Endodermal cell (in vitro differentiated cells): ENCODE results near the gene KLHL25. TPM values are rescaled to one million over a fixed set of nuclear protein-coding genes. Genes with fewer than 3 reads are reported as not detected.
A peak's percentile ranks its signal among the peaks of the same experiment; 100 is the strongest.

Experiments used
- DNase-seq: peaks from one replicate; pipeline ENCODE4 v3.0.0-alpha.2; 2017
- H3K27ac ChIP-seq: 2 replicates; pipeline ENCODE4 v1.5.1; 2013; ENCODE audit warnings: mild to moderate bottlenecking, low read depth, low read length, moderate library complexity
- H3K27me3 ChIP-seq: 2 replicates; pipeline ENCODE4 v1.6.1; 2013; ENCODE audit warnings: mild to moderate bottlenecking, low read length, moderate library complexity; ENCODE audit not compliant: insufficient read depth, control insufficient read depth, poor library complexity, severe bottlenecking
- H3K36me3 ChIP-seq: 2 replicates; pipeline ENCODE4 v1.7.0; 2013; ENCODE audit warnings: mild to moderate bottlenecking, low read length, moderate library complexity; ENCODE audit not compliant: control insufficient read depth, insufficient read depth
- H3K4me1 ChIP-seq: one replicate; pipeline ENCODE4 v1.7.0; 2013; ENCODE audit warnings: low read length; ENCODE audit not compliant: control insufficient read depth, insufficient read depth
- H3K4me3 ChIP-seq: 2 replicates; pipeline ENCODE4 v1.5.1; 2013; ENCODE audit warnings: mild to moderate bottlenecking, low read length, moderate library complexity
- H3K9ac ChIP-seq: 2 replicates; pipeline ENCODE4 v1.6.1; 2013; ENCODE audit warnings: mild to moderate bottlenecking, low read length, moderate library complexity; ENCODE audit not compliant: poor library complexity, severe bottlenecking; ENCODE audit errors: extremely low read depth
- H3K9me3 ChIP-seq: 2 replicates; pipeline ENCODE4 v1.6.1; 2013; ENCODE audit warnings: mild to moderate bottlenecking, low read length, moderate library complexity; ENCODE audit not compliant: control insufficient read depth
- H3K27ac Mint-ChIP-seq: 2 replicates; pipeline ENCODE4 v1.8.0; 2020; ENCODE audit warnings: mixed read lengths
- H3K27me3 Mint-ChIP-seq: 2 replicates; pipeline ENCODE4 v1.8.0; 2021; ENCODE audit warnings: mild to moderate bottlenecking, mixed read lengths; ENCODE audit not compliant: insufficient read depth
- H3K36me3 Mint-ChIP-seq: 2 replicates; pipeline ENCODE4 v1.8.0; 2020; ENCODE audit warnings: low read depth, mixed read lengths
- H3K4me1 Mint-ChIP-seq: 2 replicates; pipeline ENCODE4 v1.8.0; 2020; ENCODE audit warnings: mixed read lengths
- H3K4me3 Mint-ChIP-seq: 2 replicates; pipeline ENCODE4 v1.8.0; 2020; ENCODE audit warnings: mild to moderate bottlenecking, moderate library complexity, mixed read lengths
- H3K9me3 Mint-ChIP-seq: 2 replicates; pipeline ENCODE4 v1.8.0; 2020; ENCODE audit warnings: mild to moderate bottlenecking, mixed read lengths
- WGBS, 2 experiments: methylation state at CpG; one replicate each; pipeline versions ENCODE4 v1.1.5 to v1.1.7; 2013; ENCODE audit warnings: missing lambda C conversion rate in 2 of 2, mixed read lengths in 1 of 2; ENCODE audit not compliant: insufficient coverage in 1 of 2, insufficient read length in 1 of 2; 5-methylcytosine and 5-hydroxymethylcytosine counted together
- total RNA-seq, 2 donors: library from RNA; stranded (reverse); fragmentation: NEBNext Ultra II Directional in 1 of 2; extraction: Animal tissue kit (Norgen Biotek cat#: 25700) in 1 of 2; gene quantifications; 2 replicates in 1 of 2; 3 replicates in 1 of 2; pipeline ENCODE4 v1.2.1, GENCODE V29; 2021
- TF ChIP-seq, protein P1 (sequence below): fragments of 200-600 bp; sonication (generic); conservative IDR thresholded peaks from 2 replicates; pipeline ENCODE4 v1.5.0; 2021; ENCODE audit warnings: antibody characterized with exemption, mild to moderate bottlenecking

KLHL25 gene
- total RNA-seq, 2 donors from 2014 or later: 13.3 TPM

DNA sequence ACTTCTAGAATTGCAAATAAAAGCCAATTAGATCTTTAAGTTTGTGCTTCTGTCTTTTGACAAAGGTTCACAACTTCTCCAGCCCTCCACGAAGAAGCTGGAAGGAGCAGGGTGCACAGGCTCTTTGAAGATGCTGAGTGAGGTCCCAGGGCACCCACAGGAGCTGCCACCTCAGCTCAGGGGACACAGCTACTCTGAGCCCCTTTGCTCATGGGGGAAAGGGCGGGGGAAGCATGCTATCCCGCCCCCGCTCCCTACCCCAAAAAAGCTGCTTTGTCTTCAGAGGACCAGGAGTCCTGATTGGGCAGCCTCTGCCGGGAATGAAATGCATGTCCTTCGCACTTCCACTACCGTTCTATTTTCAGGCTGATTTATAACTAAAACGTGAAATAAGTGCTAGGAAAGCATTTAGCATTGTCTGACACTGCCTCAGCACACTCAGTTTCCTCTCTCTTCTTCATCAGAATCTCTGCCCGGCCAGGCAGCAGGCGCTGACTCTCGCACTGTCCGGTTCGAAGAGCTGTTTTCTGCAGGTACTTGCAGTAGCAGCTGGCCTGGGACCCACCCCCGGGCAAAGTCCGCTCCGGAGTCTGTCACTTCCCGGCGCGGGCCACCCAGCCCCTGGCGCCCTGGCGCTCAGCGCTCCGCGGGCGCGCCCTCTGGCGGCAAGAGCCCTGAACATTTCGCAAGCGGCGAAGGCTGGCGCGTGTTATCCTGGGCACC is 45.5 kb upstream of the KLHL25 start:
- Mint-ChIP-seq H3K4me1 (peaks cover 29% of the 10 kb centered on the region), H3K27ac (no peak overlapping the region), H3K27me3 (peaks cover 6% of the 10 kb centered on the region), H3K9me3 (no peaks in the 10 kb centered on the region), H3K36me3 (no peaks in the 10 kb centered on the region), H3K4me3 (peak overlapping the region; percentile 49)
- Histone ChIP-seq H3K27me3 (no peaks in the 10 kb centered on the region), H3K9ac (no peak overlapping the region), H3K4me3 (peak overlapping the region; percentile 69), H3K36me3 (no peaks in the 10 kb centered on the region), H3K27ac (no peak overlapping the region), H3K4me1 (peaks cover 14% of the 10 kb centered on the region), H3K9me3 (no peaks in the 10 kb centered on the region)
- WGBS, 2 experiments: 12 to 14% methylated on average over 19 to 32 of the region's 32 CpGs
- DNase-seq: peak; percentile 97
- TF ChIP-seq, protein P1, sequence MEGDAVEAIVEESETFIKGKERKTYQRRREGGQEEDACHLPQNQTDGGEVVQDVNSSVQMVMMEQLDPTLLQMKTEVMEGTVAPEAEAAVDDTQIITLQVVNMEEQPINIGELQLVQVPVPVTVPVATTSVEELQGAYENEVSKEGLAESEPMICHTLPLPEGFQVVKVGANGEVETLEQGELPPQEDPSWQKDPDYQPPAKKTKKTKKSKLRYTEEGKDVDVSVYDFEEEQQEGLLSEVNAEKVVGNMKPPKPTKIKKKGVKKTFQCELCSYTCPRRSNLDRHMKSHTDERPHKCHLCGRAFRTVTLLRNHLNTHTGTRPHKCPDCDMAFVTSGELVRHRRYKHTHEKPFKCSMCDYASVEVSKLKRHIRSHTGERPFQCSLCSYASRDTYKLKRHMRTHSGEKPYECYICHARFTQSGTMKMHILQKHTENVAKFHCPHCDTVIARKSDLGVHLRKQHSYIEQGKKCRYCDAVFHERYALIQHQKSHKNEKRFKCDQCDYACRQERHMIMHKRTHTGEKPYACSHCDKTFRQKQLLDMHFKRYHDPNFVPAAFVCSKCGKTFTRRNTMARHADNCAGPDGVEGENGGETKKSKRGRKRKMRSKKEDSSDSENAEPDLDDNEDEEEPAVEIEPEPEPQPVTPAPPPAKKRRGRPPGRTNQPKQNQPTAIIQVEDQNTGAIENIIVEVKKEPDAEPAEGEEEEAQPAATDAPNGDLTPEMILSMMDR: peak; percentile 96

DNA sequence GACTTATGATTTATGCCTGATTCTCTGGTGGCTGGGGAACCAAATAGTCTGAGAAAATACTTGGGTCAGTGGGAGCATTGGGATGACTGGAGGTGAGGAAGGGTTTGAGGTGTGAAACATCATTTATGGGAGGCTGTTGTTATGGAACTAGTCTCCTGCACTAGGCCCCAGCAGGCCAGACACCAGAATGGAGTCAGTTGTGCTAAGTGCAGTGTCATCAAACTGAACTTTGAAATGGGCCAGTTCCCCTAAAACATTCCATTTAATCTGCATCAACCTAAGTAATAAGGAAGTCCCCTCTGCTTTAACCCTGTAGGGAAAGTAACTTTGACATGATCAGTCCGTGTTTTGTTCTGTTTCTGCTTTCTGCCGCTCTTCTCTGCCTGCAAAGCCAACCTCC is 44.9 kb upstream of the KLHL25 start:
- no peak overlapping the region for H3K4me3 Mint-ChIP-seq
- WGBS, 2 experiments: 93% methylated on average over 2 of the region's 2 CpGs; no CpG with 5 or more reads in 1 of the 2 experiments

DNA sequence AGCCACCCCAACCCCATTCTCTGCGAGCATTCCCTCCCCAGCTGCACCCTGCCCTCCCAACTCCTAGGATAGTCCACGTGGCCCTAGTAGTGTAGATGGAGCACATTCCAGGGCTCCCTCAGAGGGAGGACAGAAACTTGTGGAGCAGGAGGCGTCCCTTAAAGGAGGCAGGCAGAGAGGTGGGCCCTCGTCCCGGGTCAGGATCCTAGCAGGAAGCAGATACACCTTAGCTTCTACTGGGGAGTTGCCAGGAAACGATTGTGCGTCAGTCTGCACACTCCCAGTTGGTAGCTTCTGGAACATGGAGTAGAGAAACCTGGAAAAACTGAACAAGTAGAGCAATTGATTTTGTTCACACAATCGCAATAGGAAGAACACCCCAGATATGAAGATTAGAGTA is 43.9 kb upstream of the KLHL25 start:
- H3K9me3 Mint-ChIP-seq: no peaks in the 10 kb centered on the region
- H3K36me3 Mint-ChIP-seq: no peaks in the 10 kb centered on the region
- no peak overlapping the region for H3K4me3 Mint-ChIP-seq
- no peaks in the 10 kb centered on the region for H3K27me3 ChIP-seq
- no peaks in the 10 kb centered on the region for H3K9me3 ChIP-seq
- peaks cover 26% of the 10 kb centered on the region for H3K4me1 Mint-ChIP-seq
- WGBS, 2 experiments: 90 to 97% methylated on average over 6 to 8 of the region's 8 CpGs
- H3K4me1 ChIP-seq: peaks cover 14% of the 10 kb centered on the region
- no peak overlapping the region for H3K27ac Mint-ChIP-seq
- DNase-seq: no peak
- no peak overlapping the region for H3K27ac ChIP-seq
- no peaks in the 10 kb centered on the region for H3K36me3 ChIP-seq
- H3K9ac ChIP-seq: no peak overlapping the region
- peaks cover 6% of the 10 kb centered on the region for H3K27me3 Mint-ChIP-seq
- TF ChIP-seq, protein P1: no peak
- no peak overlapping the region for H3K4me3 ChIP-seq

More for the DNA sequence above, 44.9 kb upstream of the KLHL25 start:
- peaks cover 26% of the 10 kb centered on the region for H3K4me1 Mint-ChIP-seq
- peak; percentile 38 for DNase-seq
- H3K27me3 ChIP-seq: no peaks in the 10 kb centered on the region
- H3K9me3 Mint-ChIP-seq: no peaks in the 10 kb centered on the region
- H3K9ac ChIP-seq: no peak overlapping the region
- no peak overlapping the region for H3K27ac ChIP-seq
- H3K36me3 ChIP-seq: no peaks in the 10 kb centered on the region
- peaks cover 14% of the 10 kb centered on the region for H3K4me1 ChIP-seq
- H3K27me3 Mint-ChIP-seq: peaks cover 6% of the 10 kb centered on the region
- H3K36me3 Mint-ChIP-seq: no peaks in the 10 kb centered on the region
- TF ChIP-seq, protein P1: no peak
- no peak overlapping the region for H3K27ac Mint-ChIP-seq
- H3K9me3 ChIP-seq: no peaks in the 10 kb centered on the region
- no peak overlapping the region for H3K4me3 ChIP-seq
